H9 (cell line): Measurements from ENCODE around the gene RPP30. TPM values are rescaled to one million over a fixed set of nuclear protein-coding genes. Genes with fewer than 3 reads are reported as not detected.

Source experiments
- DNase-seq: peaks from one replicate; pipeline ENCODE4 v3.0.0-alpha.2; 2017
- H2AFZ ChIP-seq: one replicate; pipeline ENCODE4 v1.6.1; 2013; ENCODE audit warnings: mild to moderate bottlenecking, low read length, control low read depth, moderate library complexity
- H2AK5ac ChIP-seq: 2 replicates; pipeline ENCODE4 v1.6.1; 2013; ENCODE audit warnings: low read length, control low read depth, mixed read lengths; ENCODE audit not compliant: insufficient read length
- H2BK120ac ChIP-seq: one replicate; pipeline ENCODE4 v1.6.1; 2013; ENCODE audit warnings: low read depth, mild to moderate bottlenecking, low read length, control low read depth, inconsistent platforms; ENCODE audit not compliant: poor library complexity, severe bottlenecking
- H2BK12ac ChIP-seq: 2 replicates; pipeline ENCODE4 v1.6.1; 2013; ENCODE audit warnings: low read length, control low read depth, mixed read lengths, low read depth; ENCODE audit not compliant: insufficient read length
- H2BK15ac ChIP-seq: 2 replicates; pipeline ENCODE4 v1.6.1; 2013; ENCODE audit warnings: low read depth, low read length, control low read depth
- H2BK20ac ChIP-seq: one replicate; pipeline ENCODE4 v1.6.1; 2013; ENCODE audit warnings: low read depth, mild to moderate bottlenecking, low read length, control low read depth, inconsistent platforms; ENCODE audit not compliant: poor library complexity, severe bottlenecking
- H2BK5ac ChIP-seq: 2 replicates; pipeline ENCODE4 v1.6.1; 2013; ENCODE audit warnings: low read length, control low read depth, mixed read lengths; ENCODE audit not compliant: insufficient read length
- H3K14ac ChIP-seq: 2 replicates; pipeline ENCODE4 v1.6.1; 2013; ENCODE audit warnings: low read length, control low read depth; ENCODE audit not compliant: insufficient read depth
- H3K18ac ChIP-seq: 2 replicates; pipeline ENCODE4 v1.6.1; 2013; ENCODE audit warnings: low read depth, mild to moderate bottlenecking, mixed read lengths, low read length, control low read depth; ENCODE audit not compliant: insufficient read length
- H3K23ac ChIP-seq: 2 replicates; pipeline ENCODE4 v1.6.1; 2013; ENCODE audit warnings: low read length, control low read depth, mixed read lengths, low read depth; ENCODE audit not compliant: insufficient read length
- H3K23me2 ChIP-seq: 2 replicates; pipeline ENCODE4 v1.6.1; 2013; ENCODE audit warnings: low read depth, mild to moderate bottlenecking, mixed read lengths, low read length, control low read depth; ENCODE audit not compliant: insufficient read length, poor library complexity, severe bottlenecking
- H3K27ac ChIP-seq: 2 replicates; pipeline ENCODE4 v1.5.1; 2013; ENCODE audit warnings: low read length, control low read depth, mixed read lengths, low read depth; ENCODE audit not compliant: insufficient read length
- H3K27me3 ChIP-seq: 2 replicates; pipeline ENCODE4 v1.6.1; 2013; ENCODE audit warnings: low read length, control low read depth, inconsistent platforms; ENCODE audit not compliant: insufficient read depth
- H3K4ac ChIP-seq: 2 replicates; pipeline ENCODE4 v1.6.1; 2013; ENCODE audit warnings: low read depth, mild to moderate bottlenecking, control low read depth, inconsistent platforms, low read length, moderate library complexity
- H3K4me1 ChIP-seq: 2 replicates; pipeline ENCODE4 v1.6.1; 2013; ENCODE audit warnings: low read length, control low read depth, inconsistent platforms; ENCODE audit not compliant: insufficient read depth
- H3K4me2 ChIP-seq: 2 replicates; pipeline ENCODE4 v1.6.1; 2013; ENCODE audit warnings: low read length, control low read depth, mixed read lengths; ENCODE audit not compliant: insufficient read length, insufficient read depth
- H3K56ac ChIP-seq: 2 replicates; pipeline ENCODE4 v1.6.1; 2013; ENCODE audit warnings: low read depth, mild to moderate bottlenecking, mixed read lengths, low read length, control low read depth; ENCODE audit not compliant: insufficient read length
- H3K79me1 ChIP-seq: 2 replicates; pipeline ENCODE4 v1.6.1; 2013; ENCODE audit warnings: low read depth, mild to moderate bottlenecking, moderate library complexity, low read length, control low read depth, inconsistent platforms; ENCODE audit not compliant: insufficient read depth, poor library complexity, severe bottlenecking
- H3K79me2 ChIP-seq: 2 replicates; pipeline ENCODE4 v1.6.1; 2013; ENCODE audit warnings: low read length, control low read depth, inconsistent platforms; ENCODE audit not compliant: insufficient read depth
- H3K9ac ChIP-seq: 2 replicates; pipeline ENCODE4 v1.6.1; 2013; ENCODE audit warnings: low read length, control low read depth, mixed read lengths; ENCODE audit not compliant: insufficient read length; ENCODE audit errors: extremely low read depth
- H3K9me3 ChIP-seq: one replicate; pipeline ENCODE4 v1.6.1; 2013; ENCODE audit warnings: low read depth, low read length, inconsistent platforms; ENCODE audit not compliant: control insufficient read depth
- H3T11ph ChIP-seq: one replicate; pipeline ENCODE4 v1.6.1; 2013; ENCODE audit warnings: mild to moderate bottlenecking, low read length, control low read depth, inconsistent platforms
- H4K20me1 ChIP-seq: one replicate; pipeline ENCODE4 v1.6.1; 2013; ENCODE audit not compliant: control insufficient read depth, insufficient read length, insufficient read depth
- H4K5ac ChIP-seq: 2 replicates; pipeline ENCODE4 v1.6.1; 2013; ENCODE audit warnings: low read depth, mild to moderate bottlenecking, mixed read lengths, low read length, control low read depth; ENCODE audit not compliant: insufficient read length
- H4K8ac ChIP-seq: replicated peaks from 2 replicates; pipeline ENCODE4 v1.6.1; 2013; ENCODE audit warnings: low read length, control low read depth, mixed read lengths, low read depth; ENCODE audit not compliant: insufficient read length
- H4K91ac ChIP-seq: 2 replicates; pipeline ENCODE4 v1.6.1; 2013; ENCODE audit warnings: low read depth, mild to moderate bottlenecking, moderate library complexity, mixed read lengths, low read length, control low read depth; ENCODE audit not compliant: insufficient read length
- H3K27ac Mint-ChIP-seq, 3 experiments: 2 replicates in 2 of 3; 3 replicates in 1 of 3; pipeline ENCODE4 v1.8.0; 2020 to 2021; ENCODE audit warnings: mixed read lengths in 3 of 3, mild to moderate bottlenecking in 1 of 3, moderate library complexity in 1 of 3
- H3K27me3 Mint-ChIP-seq: 2 replicates; pipeline ENCODE4 v1.8.0; 2021; ENCODE audit warnings: low read depth, mild to moderate bottlenecking, moderate library complexity, mixed read lengths
- H3K36me3 Mint-ChIP-seq, 3 experiments: 2 replicates in 2 of 3; 3 replicates in 1 of 3; pipeline ENCODE4 v1.8.0; 2020 to 2021; ENCODE audit warnings: low read depth in 3 of 3, mixed read lengths in 3 of 3; ENCODE audit not compliant: insufficient read depth in 1 of 3
- H3K4me1 Mint-ChIP-seq, 2 experiments: 2 replicates each; pipeline ENCODE4 v1.8.0; 2020; ENCODE audit warnings: mixed read lengths in 2 of 2
- H3K4me3 Mint-ChIP-seq, 2 experiments: 2 replicates in 1 of 2; 3 replicates in 1 of 2; pipeline ENCODE4 v1.8.0; 2020 to 2021; ENCODE audit warnings: mild to moderate bottlenecking in 2 of 2, mixed read lengths in 2 of 2, moderate library complexity in 1 of 2
- H3K9me3 Mint-ChIP-seq, 2 experiments: 2 replicates in 1 of 2; 3 replicates in 1 of 2; pipeline ENCODE4 v1.8.0; 2020; ENCODE audit warnings: mild to moderate bottlenecking in 2 of 2, mixed read lengths in 2 of 2, moderate library complexity in 1 of 2
- WGBS: extraction: QIAGEN DNeasy Blood & Tissue Kit; methylation state at CpG from one replicate; pipeline ENCODE4 v1.1.7; 2013; ENCODE audit warnings: missing lambda C conversion rate, low lambda C conversion rate, mixed read lengths; ENCODE audit not compliant: insufficient read length; ENCODE audit errors: extremely low coverage; 5-methylcytosine and 5-hydroxymethylcytosine counted together
- total RNA-seq: library from RNA; stranded (reverse); gene quantifications from 2 replicates; pipeline ENCODE4 v1.2.1, GENCODE V29; 2021
- TF ChIP-seq, protein P1 (sequence below): fragments of 200-600 bp; sonication (generic); conservative IDR thresholded peaks from 3 replicates; pipeline ENCODE4 v1.8.0; 2021; ENCODE audit warnings: antibody characterized with exemption, mild to moderate bottlenecking

The RPP30 gene
- total RNA-seq, 1 experiment from 2014 or later: 77.7 TPM

DNA sequence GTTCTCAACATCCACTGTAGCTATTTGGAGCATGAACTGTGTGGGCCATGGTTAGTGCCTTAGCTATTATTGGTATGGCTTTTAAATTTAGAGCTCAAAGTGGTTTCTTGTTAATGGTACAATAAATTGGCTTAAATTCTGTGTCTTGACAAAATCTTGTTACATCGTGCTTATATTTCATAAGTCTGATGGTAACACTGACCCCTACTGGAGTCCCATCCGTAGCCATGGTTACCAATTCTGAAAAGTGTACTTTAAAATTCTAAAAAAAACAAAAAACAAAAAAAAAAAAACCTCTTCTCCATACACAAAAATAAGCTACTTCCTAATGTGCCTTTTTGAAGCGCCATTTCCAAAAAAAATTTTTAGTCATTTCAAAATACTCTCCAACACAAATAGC lies 6.4 kb upstream of the RPP30 start:
- H3K23ac ChIP-seq: no peak overlapping the region
- no peak overlapping the region for H4K5ac ChIP-seq
- H3K4me1 ChIP-seq: no peaks in the 10 kb centered on the region
- H2AFZ ChIP-seq: no peak overlapping the region
- no peak overlapping the region for H3K14ac ChIP-seq
- H2BK20ac ChIP-seq: no peak overlapping the region
- no peak for DNase-seq
- no peak overlapping the region for H3T11ph ChIP-seq
- no peak overlapping the region for H3K56ac ChIP-seq
- H3K27me3 ChIP-seq: peaks cover 3% of the 10 kb centered on the region; the same call in 1 of the 2 replicates
- H2AK5ac ChIP-seq: no peak overlapping the region
- no peaks in the 10 kb centered on the region for H3K9me3 ChIP-seq
- H3K4ac ChIP-seq: no peak overlapping the region
- Mint-ChIP-seq H3K36me3 (peaks cover 0 to 6% (median 3%) of the 10 kb centered on the region in 3 experiments; a peak in 3 of 7 replicates), H3K4me1 (peaks cover under 1 to 14% of the 10 kb centered on the region in 2 experiments), H3K27ac (no peak overlapping the region), H3K9me3 (peaks cover 11% of the 10 kb centered on the region in 2 experiments), H3K4me3 (no peak overlapping the region), H3K27me3 (peaks cover 18% of the 10 kb centered on the region)
- no CpG with 5 or more reads among the region's 3 CpGs for WGBS
- H2BK15ac ChIP-seq: no peak overlapping the region
- no peaks in the 10 kb centered on the region for H3K79me2 ChIP-seq
- no peaks in the 10 kb centered on the region for H3K23me2 ChIP-seq
- TF ChIP-seq, protein P1, sequence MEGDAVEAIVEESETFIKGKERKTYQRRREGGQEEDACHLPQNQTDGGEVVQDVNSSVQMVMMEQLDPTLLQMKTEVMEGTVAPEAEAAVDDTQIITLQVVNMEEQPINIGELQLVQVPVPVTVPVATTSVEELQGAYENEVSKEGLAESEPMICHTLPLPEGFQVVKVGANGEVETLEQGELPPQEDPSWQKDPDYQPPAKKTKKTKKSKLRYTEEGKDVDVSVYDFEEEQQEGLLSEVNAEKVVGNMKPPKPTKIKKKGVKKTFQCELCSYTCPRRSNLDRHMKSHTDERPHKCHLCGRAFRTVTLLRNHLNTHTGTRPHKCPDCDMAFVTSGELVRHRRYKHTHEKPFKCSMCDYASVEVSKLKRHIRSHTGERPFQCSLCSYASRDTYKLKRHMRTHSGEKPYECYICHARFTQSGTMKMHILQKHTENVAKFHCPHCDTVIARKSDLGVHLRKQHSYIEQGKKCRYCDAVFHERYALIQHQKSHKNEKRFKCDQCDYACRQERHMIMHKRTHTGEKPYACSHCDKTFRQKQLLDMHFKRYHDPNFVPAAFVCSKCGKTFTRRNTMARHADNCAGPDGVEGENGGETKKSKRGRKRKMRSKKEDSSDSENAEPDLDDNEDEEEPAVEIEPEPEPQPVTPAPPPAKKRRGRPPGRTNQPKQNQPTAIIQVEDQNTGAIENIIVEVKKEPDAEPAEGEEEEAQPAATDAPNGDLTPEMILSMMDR: peak; percentile 42; the same call in 2 of the 3 replicates
- H4K91ac ChIP-seq: no peak overlapping the region
- H3K9ac ChIP-seq: no peak overlapping the region
- no peak overlapping the region for H3K4me2 ChIP-seq
- no peak overlapping the region for H3K27ac ChIP-seq
- H4K20me1 ChIP-seq: no peaks in the 10 kb centered on the region
- H3K18ac ChIP-seq: no peak overlapping the region
- H2BK120ac ChIP-seq: no peak overlapping the region
- no peak overlapping the region for H4K8ac ChIP-seq
- no peak overlapping the region for H2BK12ac ChIP-seq
- H2BK5ac ChIP-seq: no peak overlapping the region
- H3K79me1 ChIP-seq: no peaks in the 10 kb centered on the region
